GM21447 (cell line): Measurements from ENCODE around the gene SPEF1.
"Not testable (repeated sequence)": the region's sequence is repeated elsewhere in the genome, so short reads cannot be mapped to it uniquely, and the experiment has no call there.

ENCODE experiments used
- ATAC-seq: cut with Tn5 transposase; IDR thresholded peaks from one replicate; pipeline ENCODE4 v1.9.1; 2021; ENCODE audit not compliant: unreplicated experiment

Gene SPEF1

GRCh38 chr20:3789201-3789600, 8.0 kb upstream of the SPEF1 start:
- not testable (repeated sequence) for ATAC-seq

- no peak for ATAC-seq
Observed at GRCh38 chr20:3788685-3789155, 7.5 kb upstream of the SPEF1 start.

- no peak for ATAC-seq
Observed at GRCh38 chr20:3787324-3788014, 6.2 kb upstream of the SPEF1 start.

GRCh38 chr20:3786665-3787323, 5.5 kb upstream of the SPEF1 start, which contains the start of gene CENPB:
Gene CENPB (minus strand): TSS chr20:3786740. CDS start chr20:3786483, 257 bp downstream.
- ATAC-seq = peak; percentile 62

DNA sequence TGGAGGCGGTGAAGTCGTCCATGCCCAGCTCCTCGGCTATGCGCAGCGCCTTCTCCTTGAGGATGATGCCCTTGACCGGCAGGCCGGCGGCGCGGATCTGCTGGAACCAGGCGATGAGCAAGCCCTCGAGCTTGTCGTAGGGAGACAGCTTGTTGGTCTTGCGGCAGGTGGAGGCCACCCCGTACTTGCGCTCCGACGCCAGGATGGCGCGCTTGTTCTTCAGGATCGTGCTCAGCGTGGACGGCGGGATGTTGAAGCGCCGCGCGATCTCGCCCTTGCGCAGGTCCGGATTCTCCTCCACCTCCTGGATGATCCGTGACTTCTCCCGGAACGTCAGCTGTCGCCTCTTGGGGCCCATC, 4.9 kb upstream of the SPEF1 start:
- peak; percentile 27 for ATAC-seq

DNA sequence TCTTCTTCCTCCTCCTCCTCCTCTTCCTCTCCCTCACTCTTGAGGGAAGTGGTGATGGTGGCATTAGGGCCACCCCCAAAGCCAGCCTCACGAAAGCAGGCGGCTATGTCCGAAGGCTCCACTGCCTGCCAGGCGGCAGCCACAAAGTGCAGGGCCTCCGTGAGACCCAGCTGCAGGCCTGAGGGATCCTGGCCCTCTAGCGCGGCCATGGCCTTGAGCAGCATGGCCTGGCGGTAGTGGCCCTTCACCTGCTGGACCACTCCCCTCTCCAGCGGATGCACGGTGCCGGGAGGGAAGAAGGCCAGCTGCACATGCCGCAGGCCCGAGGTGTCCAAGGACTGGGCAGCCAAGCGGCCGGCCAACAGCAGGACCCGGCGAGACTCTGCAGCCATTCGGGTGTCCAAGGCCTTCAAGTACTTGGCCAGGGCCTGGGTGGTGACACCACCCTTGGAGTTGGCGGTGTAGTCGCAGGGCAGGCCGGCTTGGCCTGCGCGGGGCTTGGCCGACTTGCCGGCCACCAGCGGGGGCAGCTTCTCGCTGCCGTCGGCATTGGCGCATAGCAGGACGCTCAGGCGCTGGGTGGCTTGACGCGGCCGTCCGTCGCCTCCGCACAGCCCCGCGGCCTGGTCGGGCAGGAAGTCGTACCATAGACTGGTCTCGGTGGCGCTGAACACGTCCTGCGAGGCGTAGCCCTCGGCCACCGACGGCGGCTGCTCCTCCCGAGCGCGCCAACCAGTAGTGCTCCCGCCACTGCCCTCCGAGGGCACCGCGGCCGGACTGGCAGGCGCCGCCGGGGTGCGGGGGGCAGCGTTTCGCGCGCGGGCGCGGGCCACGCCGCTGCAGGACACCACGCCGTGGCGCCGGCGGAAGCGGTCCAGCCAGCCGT, 4.2 kb upstream of the SPEF1 start:
- no peak for ATAC-seq

- ATAC-seq = no peak
Observed at GRCh38 chr20:3784863-3785239, 3.6 kb upstream of the SPEF1 start.

DNA sequence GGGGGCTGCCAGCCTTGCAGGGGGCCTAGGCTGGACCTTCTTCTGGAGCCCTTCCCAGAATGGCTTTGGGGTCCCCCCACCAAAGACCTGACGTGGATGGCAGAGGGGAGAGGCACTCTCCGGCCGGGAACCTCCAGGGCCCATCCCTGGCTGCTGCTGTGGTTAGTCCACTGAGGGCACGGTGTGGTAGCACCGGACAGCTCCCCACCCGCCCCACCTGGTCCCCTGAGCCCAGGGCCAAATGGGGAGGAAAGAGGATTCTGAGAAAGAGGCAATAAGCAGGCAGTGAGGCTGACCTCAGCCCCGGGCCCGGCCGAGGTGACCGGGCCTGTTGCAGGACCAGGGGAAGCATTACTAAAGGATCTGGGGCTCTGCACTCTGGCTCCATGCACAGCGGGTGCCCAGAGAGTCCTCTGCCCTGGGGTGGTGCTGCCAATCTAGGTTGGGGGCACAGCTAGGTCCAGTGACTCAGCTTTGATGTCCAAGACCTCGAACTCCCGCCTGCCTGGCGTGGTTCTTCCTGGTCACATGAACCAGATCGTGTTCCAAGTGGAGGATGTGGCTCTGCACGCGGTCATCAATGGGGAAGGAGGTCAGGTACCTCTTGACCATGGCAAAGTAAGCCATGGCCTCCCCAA, 3.1 kb upstream of the SPEF1 start:
- no peak for ATAC-seq

GRCh38 chr20:3783511-3784195, 2.4 kb upstream of the SPEF1 start:
- no peak for ATAC-seq

- ATAC-seq = no peak
Observed at GRCh38 chr20:3783068-3783489, 1.8 kb upstream of the SPEF1 start.

DNA sequence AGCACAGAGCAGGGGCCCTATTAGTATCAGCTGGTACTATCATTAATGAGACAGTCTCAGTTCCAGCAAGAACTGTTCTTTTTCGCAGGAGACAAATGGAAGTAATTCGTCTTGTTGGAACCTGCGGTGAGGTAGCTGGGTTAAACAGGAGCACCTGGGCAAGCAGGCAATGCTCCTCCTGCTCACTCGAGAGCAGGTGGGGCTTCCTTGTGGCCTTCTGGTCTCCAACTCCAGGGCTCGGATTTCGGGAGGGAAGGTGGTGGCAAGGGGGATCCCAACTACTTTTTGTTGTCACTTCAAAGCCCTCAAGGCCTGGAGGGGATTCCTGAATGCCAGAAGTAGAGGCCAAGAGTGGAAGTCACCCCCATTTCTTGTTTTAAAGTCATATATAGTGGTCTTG, 1.3 kb upstream of the SPEF1 start:
- ATAC-seq = no peak

- ATAC-seq = no peak
Observed at GRCh38 chr20:3778976-3779375, 2.3 kb downstream of the SPEF1 start.

- ATAC-seq = no peak
Observed at GRCh38 chr20:3777716-3778629, 3.3 kb downstream of the SPEF1 start.

DNA sequence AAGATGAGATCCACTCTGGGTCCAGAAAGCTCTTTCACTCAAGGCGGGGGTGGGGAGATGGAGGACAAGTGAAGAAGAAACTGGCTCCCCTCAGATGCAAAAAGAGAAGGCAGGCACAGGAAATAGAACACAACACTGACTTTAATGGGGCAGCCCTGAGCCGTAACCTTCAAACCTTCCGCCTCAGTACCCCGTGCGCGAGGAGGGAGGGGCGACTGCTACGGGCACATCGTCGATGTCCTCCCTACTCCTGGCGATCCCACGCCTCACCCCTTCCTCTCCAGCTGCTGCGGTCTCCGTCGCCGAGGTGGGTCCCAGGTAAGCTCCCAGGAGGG, 3.9 kb downstream of the SPEF1 start:
- no peak for ATAC-seq

DNA sequence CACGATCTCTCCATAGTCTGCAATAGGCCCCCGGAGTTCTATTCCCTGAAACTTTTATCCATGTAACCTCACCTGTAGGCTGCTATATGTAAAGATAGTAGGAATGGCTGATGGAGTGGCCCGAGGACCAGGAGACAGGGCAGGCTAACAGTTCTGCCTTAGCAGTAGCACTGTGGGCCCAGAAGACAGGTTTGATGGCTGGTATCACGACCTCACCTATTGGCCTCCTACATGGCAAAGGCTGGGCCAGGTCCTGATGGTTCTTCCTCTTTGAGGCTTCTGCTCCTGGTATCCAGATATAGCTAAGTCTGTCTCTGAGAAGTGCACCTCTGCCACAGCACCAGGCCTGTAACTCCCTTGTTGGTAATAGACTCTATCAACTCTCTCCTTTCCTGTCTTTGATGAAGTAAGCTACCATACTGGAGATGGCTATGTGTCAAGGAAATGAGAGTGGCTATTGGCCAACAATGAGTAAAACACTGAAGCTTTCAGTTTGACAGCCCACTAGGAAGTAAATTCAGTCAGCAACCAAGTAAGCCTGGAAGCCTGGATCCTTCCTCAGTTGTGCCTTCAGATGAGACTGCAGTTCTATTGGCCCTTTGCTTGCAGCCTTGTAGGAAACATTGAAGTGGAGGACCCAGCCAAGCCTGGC, 5.7 kb downstream of the SPEF1 start:
- ATAC-seq = no peak

GRCh38 chr20:3771552-3772058, 9.6 kb downstream of the SPEF1 start:
- no peak for ATAC-seq

GRCh38 chr20:3768342-3769130, 12.7 kb downstream of the SPEF1 start:
- peak; percentile 37 for ATAC-seq
